Spleen (tissue), 11 donors: Measurements from ENCODE around the gene SCAND1. TPM values are rescaled to one million over a fixed set of nuclear protein-coding genes. Genes with fewer than 3 reads are reported as not detected.

Experiments used
- DNase-seq: peaks from one replicate; pipeline ENCODE4 v3.0.0-alpha.2; 2020
- H3K27ac ChIP-seq, 8 donors: fragments of 200-600 bp; sonication (generic) in 7 of 8; 1 replicate in 4 of 8; 2 replicates in 4 of 8; pipeline versions ENCODE4 v1.5.0 to v1.8.0; 2016 to 2021; ENCODE audit warnings: inconsistent platforms in 4 of 8, mild to moderate bottlenecking in 4 of 8, moderate library complexity in 1 of 8
- H3K27me3 ChIP-seq, 7 donors: fragments of 200-600 bp; sonication (generic) in 6 of 7; replicated peaks in 1 of 7; 1 replicate in 4 of 7; 2 replicates in 3 of 7; pipeline versions ENCODE4 v1.5.0 to v1.8.0; 2016 to 2021; ENCODE audit warnings: inconsistent platforms in 3 of 7, mild to moderate bottlenecking in 1 of 7
- H3K36me3 ChIP-seq, 6 donors: fragments of 200-600 bp; sonication (generic) in 5 of 6; 1 replicate in 4 of 6; 2 replicates in 2 of 6; pipeline versions ENCODE4 v1.5.0 to v1.8.0; 2016 to 2021; ENCODE audit warnings: inconsistent platforms in 2 of 6
- H3K4me1 ChIP-seq, 6 donors: fragments of 200-600 bp; sonication (generic) in 5 of 6; 1 replicate in 3 of 6; 2 replicates in 3 of 6; pipeline versions ENCODE4 v1.5.0 to v1.8.0; 2016 to 2021; ENCODE audit warnings: inconsistent platforms in 3 of 6
- H3K4me3 ChIP-seq, 8 donors: fragments of 200-600 bp; sonication (generic) in 7 of 8; 1 replicate in 4 of 8; 2 replicates in 4 of 8; pipeline versions ENCODE4 v1.5.0 to v1.8.0; 2016 to 2021; ENCODE audit warnings: inconsistent platforms in 4 of 8, mild to moderate bottlenecking in 4 of 8, moderate library complexity in 2 of 8
- H3K9me3 ChIP-seq, 8 donors: fragments of 200-600 bp; sonication (generic) in 7 of 8; 1 replicate in 4 of 8; 2 replicates in 4 of 8; pipeline versions ENCODE4 v1.5.0 to v1.8.0; 2016 to 2021; ENCODE audit warnings: inconsistent platforms in 4 of 8
- POLR2A ChIP-seq, 3 donors: fragments of 450-650 bp; IDR thresholded peaks; one replicate each; pipeline ENCODE4 v1.5.1; 2017; ENCODE audit warnings: antibody characterized with exemption in 3 of 3, mild to moderate bottlenecking in 1 of 3
- POLR2AphosphoS5 ChIP-seq, 3 donors: sonication (generic); formaldehyde crosslinking; IDR thresholded peaks; one replicate each; pipeline ENCODE4 v1.5.1; 2017; ENCODE audit warnings: antibody characterized with exemption in 3 of 3
- WGBS, 5 donors: extraction: QIAGEN DNeasy Blood & Tissue Kit in 3 of 5; methylation state at CpG; one replicate each; pipeline versions ENCODE4 v1.1.5 to v1.1.7; 2013 to 2018; 5-methylcytosine and 5-hydroxymethylcytosine counted together
- intact Hi-C: fragments of 100-400 bp; cut with DNase I; formaldehyde crosslinking; loops from one replicate; pipeline ENCODE4 v1.15.0; 2023; ENCODE audit warnings: low total_unique reads
- polyA plus RNA-seq, 3 donors: library from polyadenylated mRNA; stranded (reverse); fragments of 200-250 nt; gene quantifications; one replicate each; pipeline ENCODE4 v1.2.1, GENCODE V29; 2013
- total RNA-seq, 7 donors: library from RNA; depleted of rRNA in 3 of 7; stranded (reverse); fragments of >200 nt in 3 of 7; fragmentation: NEBNext Ultra II Directional in 4 of 7; extraction: Animal tissue kit (Norgen Biotek cat#: 25700) in 4 of 7; gene quantifications; one replicate each; pipeline versions ENCODE4 v1.1.0 to v1.2.1, GENCODE V29; 2016 to 2021
- TF ChIP-seq, protein P1 (sequence below), 11 experiments: fragments of 200-600 bp in 7 of 11; fragments of 450-650 bp in 4 of 11; sonication (generic) in 4 of 11; IDR thresholded peaks in 8 of 11; conservative IDR thresholded peaks in 3 of 11; 1 replicate in 7 of 11; 2 replicates in 4 of 11; pipeline versions ENCODE4 v1.4.0 to v1.8.0; 2016 to 2021; ENCODE audit warnings: antibody characterized with exemption in 11 of 11, inconsistent platforms in 4 of 11, mild to moderate bottlenecking in 1 of 11
- donor health status: healthy with polysubstance abuse.
- donor health status: DM: no; HTN: no; CAD: no; lungs with moderate emphysema.
- donor health status: DM: no; HTN: no; CAD: no.
- donor health status: Bipolar disorder and iron deficiency.
- donor health status: healthy.
- donor health status: DM: no; HTN: no; CAD: no.
- donor health status: DM: yes; HTN: yes; CAD: no.

SCAND1 gene
- total and polyA plus RNA-seq, 10 donors, result 50.0 to 291 (median 64.7) TPM

GRCh38 chr20:35908007-35908406 is 46.3 kb downstream of the SCAND1 start:
- Histone ChIP-seq H3K9me3 (no peaks in the 10 kb centered on the region), H3K36me3 (peaks cover 0 to 97% (median 33%) of the 10 kb centered on the region in 6 donors), H3K27me3 (no peaks in the 10 kb centered on the region), H3K4me3 (no peak overlapping the region), H3K4me1 (peaks cover 0 to 13% (median 0%) of the 10 kb centered on the region in 6 donors), H3K27ac (no peak overlapping the region)
- intact Hi-C loops, result no loop called here
- TF ChIP-seq POLR2A (IDR thresholded peaks at IDR 0.05) (no peak), POLR2AphosphoS5 (IDR thresholded peaks at IDR 0.05) (no peak)
- TF ChIP-seq, protein P1, sequence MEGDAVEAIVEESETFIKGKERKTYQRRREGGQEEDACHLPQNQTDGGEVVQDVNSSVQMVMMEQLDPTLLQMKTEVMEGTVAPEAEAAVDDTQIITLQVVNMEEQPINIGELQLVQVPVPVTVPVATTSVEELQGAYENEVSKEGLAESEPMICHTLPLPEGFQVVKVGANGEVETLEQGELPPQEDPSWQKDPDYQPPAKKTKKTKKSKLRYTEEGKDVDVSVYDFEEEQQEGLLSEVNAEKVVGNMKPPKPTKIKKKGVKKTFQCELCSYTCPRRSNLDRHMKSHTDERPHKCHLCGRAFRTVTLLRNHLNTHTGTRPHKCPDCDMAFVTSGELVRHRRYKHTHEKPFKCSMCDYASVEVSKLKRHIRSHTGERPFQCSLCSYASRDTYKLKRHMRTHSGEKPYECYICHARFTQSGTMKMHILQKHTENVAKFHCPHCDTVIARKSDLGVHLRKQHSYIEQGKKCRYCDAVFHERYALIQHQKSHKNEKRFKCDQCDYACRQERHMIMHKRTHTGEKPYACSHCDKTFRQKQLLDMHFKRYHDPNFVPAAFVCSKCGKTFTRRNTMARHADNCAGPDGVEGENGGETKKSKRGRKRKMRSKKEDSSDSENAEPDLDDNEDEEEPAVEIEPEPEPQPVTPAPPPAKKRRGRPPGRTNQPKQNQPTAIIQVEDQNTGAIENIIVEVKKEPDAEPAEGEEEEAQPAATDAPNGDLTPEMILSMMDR (IDR thresholded peaks at IDR 0.05 in 8 of 11, conservative IDR thresholded peaks at IDR 0.05 in 3 of 11), result no peak
- DNase-seq, result no peak

- DNase-seq, result no peak
- Histone ChIP-seq H3K36me3 (peaks cover 0 to 94% (median 26%) of the 10 kb centered on the region in 6 donors), H3K27ac (no peak overlapping the region), H3K4me3 (no peak overlapping the region), H3K9me3 (no peaks in the 10 kb centered on the region), H3K27me3 (no peaks in the 10 kb centered on the region), H3K4me1 (peaks cover 0 to 13% (median 0%) of the 10 kb centered on the region in 6 donors)
- 84 to 90% (median 89%) methylated on average over 7 of the region's 7 CpGs for WGBS, 5 donors
- TF ChIP-seq, protein P1 (IDR thresholded peaks at IDR 0.05 in 8 of 11, conservative IDR thresholded peaks at IDR 0.05 in 3 of 11), result no peak
- TF ChIP-seq POLR2A (IDR thresholded peaks at IDR 0.05), result no peak
- no peak for TF ChIP-seq POLR2AphosphoS5 (IDR thresholded peaks at IDR 0.05)
- intact Hi-C loops, result no loop called here
Measured at GRCh38 chr20:35907017-35907701, 47.1 kb downstream of the SCAND1 start.

GRCh38 chr20:35904982-35905663 is 49.2 kb downstream of the SCAND1 start:
- no peaks in the 10 kb centered on the region for H3K9me3 ChIP-seq
- TF ChIP-seq, protein P1 (IDR thresholded peaks at IDR 0.05 in 8 of 11, conservative IDR thresholded peaks at IDR 0.05 in 3 of 11), result no peak
- TF ChIP-seq POLR2A (IDR thresholded peaks at IDR 0.05) (no peak), POLR2AphosphoS5 (IDR thresholded peaks at IDR 0.05) (no peak)
- DNase-seq, result no peak
- no peak overlapping the region for H3K4me3 ChIP-seq
- WGBS, 5 donors, result 70 to 94% (median 90%) methylated on average over 4 of the region's 4 CpGs
- no peaks in the 10 kb centered on the region for H3K27me3 ChIP-seq
- no peak overlapping the region for H3K27ac ChIP-seq
- peaks cover 0 to 94% (median 22%) of the 10 kb centered on the region in 6 donors for H3K36me3 ChIP-seq
- peaks cover 0 to 13% (median 0%) of the 10 kb centered on the region in 6 donors for H3K4me1 ChIP-seq
- intact Hi-C loops, result no loop called here

DNA sequence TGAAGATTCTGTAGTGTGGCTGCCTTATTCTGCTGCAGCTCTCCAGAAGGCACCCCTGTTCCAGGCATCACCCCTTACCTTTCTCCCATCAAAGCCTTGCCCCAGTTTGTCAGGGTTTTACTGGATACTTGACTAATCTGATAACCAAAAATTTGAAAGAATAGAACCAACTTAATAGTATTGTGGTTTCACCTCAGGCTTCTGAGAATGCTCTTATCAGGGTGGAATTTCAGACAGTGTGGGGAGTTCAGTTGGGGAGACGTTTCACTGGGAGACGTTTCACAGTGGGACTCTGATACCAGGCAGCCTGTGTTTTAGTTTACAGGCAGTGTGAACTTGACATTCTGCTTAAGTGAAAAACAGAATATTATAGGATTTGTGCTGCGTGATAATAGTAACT is 50.5 kb downstream of the SCAND1 start:
- WGBS, 5 donors, result 88 to 95% (median 91%) methylated on average over 3 of the region's 3 CpGs
- Histone ChIP-seq H3K4me1 (peaks cover 0 to 11% (median 0%) of the 10 kb centered on the region in 6 donors), H3K27ac (no peak overlapping the region), H3K27me3 (no peaks in the 10 kb centered on the region), H3K4me3 (no peak overlapping the region), H3K9me3 (no peaks in the 10 kb centered on the region), H3K36me3 (peaks cover 0 to 96% (median 32%) of the 10 kb centered on the region in 6 donors)
- TF ChIP-seq POLR2AphosphoS5 (IDR thresholded peaks at IDR 0.05) (no peak), POLR2A (IDR thresholded peaks at IDR 0.05) (no peak)
- TF ChIP-seq, protein P1 (IDR thresholded peaks at IDR 0.05 in 8 of 11, conservative IDR thresholded peaks at IDR 0.05 in 3 of 11), result no peak
- intact Hi-C loops, result no loop called here
- no peak for DNase-seq
